ENCODE measurements around the gene DCN. TPM values are rescaled to one million over a fixed set of nuclear protein-coding genes. Genes with fewer than 3 reads are reported as not detected.

Gene DCN
- total RNA-seq, 2 donors from 2014 or later = 104 to 404 TPM

DNA sequence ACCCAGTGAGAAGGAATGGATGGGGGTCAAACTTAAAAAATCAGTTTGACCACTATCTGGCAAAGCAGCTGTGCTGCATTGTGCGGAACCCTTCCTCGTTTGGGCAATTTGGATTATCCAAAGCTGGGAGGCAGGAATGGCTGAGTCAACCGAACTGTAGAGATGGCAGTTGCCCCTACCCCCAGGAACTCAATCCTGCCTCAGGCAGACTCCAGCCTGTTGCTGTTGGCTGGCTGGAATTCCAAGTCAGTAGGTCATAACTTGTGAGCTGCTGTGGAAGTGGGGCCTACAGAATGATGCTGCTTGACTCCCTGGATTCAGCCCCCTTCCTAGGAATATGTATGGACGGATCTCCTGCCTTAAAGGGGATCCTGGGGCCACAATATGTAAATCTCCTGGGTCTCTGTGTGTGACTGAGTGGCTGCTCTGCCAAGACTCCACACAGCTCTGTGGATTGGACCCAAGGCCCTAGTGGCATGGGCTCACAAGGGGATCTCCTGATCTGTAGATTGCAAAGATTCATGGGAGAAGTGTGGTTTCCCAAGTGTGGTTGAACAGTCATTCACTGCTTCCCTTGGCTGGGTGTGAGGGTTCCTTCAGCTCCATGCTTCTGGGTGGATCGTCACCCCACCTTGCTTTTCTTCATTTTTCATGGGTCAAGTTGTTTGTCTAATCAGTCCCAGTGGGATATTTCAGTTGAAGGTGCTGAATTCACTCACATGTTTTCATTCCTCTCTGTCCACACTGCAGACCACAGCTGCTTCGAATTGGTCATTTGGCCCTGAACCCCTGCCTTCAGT, 90.5 kb downstream of the DCN start:
- no peak overlapping the region for H3K27ac ChIP-seq
- no peak for DNase-seq (ENCODE audit: low spot score)
- no peak overlapping the region for H3K4me3 ChIP-seq
- TF ChIP-seq, protein P1, sequence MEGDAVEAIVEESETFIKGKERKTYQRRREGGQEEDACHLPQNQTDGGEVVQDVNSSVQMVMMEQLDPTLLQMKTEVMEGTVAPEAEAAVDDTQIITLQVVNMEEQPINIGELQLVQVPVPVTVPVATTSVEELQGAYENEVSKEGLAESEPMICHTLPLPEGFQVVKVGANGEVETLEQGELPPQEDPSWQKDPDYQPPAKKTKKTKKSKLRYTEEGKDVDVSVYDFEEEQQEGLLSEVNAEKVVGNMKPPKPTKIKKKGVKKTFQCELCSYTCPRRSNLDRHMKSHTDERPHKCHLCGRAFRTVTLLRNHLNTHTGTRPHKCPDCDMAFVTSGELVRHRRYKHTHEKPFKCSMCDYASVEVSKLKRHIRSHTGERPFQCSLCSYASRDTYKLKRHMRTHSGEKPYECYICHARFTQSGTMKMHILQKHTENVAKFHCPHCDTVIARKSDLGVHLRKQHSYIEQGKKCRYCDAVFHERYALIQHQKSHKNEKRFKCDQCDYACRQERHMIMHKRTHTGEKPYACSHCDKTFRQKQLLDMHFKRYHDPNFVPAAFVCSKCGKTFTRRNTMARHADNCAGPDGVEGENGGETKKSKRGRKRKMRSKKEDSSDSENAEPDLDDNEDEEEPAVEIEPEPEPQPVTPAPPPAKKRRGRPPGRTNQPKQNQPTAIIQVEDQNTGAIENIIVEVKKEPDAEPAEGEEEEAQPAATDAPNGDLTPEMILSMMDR (IDR thresholded peaks at IDR 0.05) = no peak
- TF ChIP-seq POLR2A (IDR thresholded peaks at IDR 0.05) (no peak), POLR2AphosphoS5 (IDR thresholded peaks at IDR 0.05) (no peak)
- H3K36me3 ChIP-seq = no peaks in the 10 kb centered on the region
- intact Hi-C loops (cut with DNase I) = no loop called here
- WGBS = 80% methylated on average over 6 of the region's 6 CpGs
- no peaks in the 10 kb centered on the region for H3K9me3 ChIP-seq
- H3K4me1 ChIP-seq (replicated peaks) = no peaks in the 10 kb centered on the region
- H3K27me3 ChIP-seq (replicated peaks; ENCODE audit: insufficient read depth) = no peaks in the 10 kb centered on the region

Small RNA genes within 50 kb of the gene (small RNA-seq; reads per million reads assigned to genes)
- gene AC007115.1 = 0 reads per million in 2 donors

Other genes with a start within 250 kb of the DCN start
- 1 to 10 TPM in 1 of 2 donors, not detected in 1; 3.0 TPM for gene CCER1, start 227.6 kb downstream of the DCN start, total RNA-seq
- gene EPYC, start 177.8 kb downstream of the DCN start, total RNA-seq = not detected
- gene KERA, start 124.8 kb downstream of the DCN start, total RNA-seq = not detected
- gene LUM, start 71.3 kb downstream of the DCN start, total RNA-seq = 10 to 100 TPM; 34.3 to 56.1 TPM

Data from prostate gland (tissue), 2 donors.